Transverse colon (tissue), 4 donors: Measurements from ENCODE around the gene SLC25A6.

Source experiments
- CTCF ChIP-seq, 5 experiments: fragments of 200-600 bp in 3 of 5; fragments of 450-650 bp in 2 of 5; sonication (generic) in 3 of 5; IDR thresholded peaks; 1 replicate in 2 of 5; 2 replicates in 3 of 5; pipeline ENCODE4 v1.5.1; 2016 to 2017; ENCODE audit warnings: antibody characterized with exemption in 5 of 5, inconsistent platforms in 3 of 5, mild to moderate bottlenecking in 2 of 5, moderate library complexity in 1 of 5
- EP300 ChIP-seq: sonication (generic); formaldehyde crosslinking; IDR thresholded peaks from one replicate; pipeline ENCODE4 v1.6.1; 2017; ENCODE audit warnings: antibody characterized with exemption, low read depth
- POLR2A ChIP-seq: fragments of 450-650 bp; IDR thresholded peaks from one replicate; pipeline ENCODE4 v1.6.1; 2016; ENCODE audit warnings: antibody characterized with exemption, mild to moderate bottlenecking, moderate library complexity
- POLR2AphosphoS5 ChIP-seq, 3 donors: sonication (generic); formaldehyde crosslinking; IDR thresholded peaks; one replicate each; pipeline ENCODE4 v1.6.1; 2016; ENCODE audit warnings: antibody characterized with exemption in 3 of 3

DNA sequence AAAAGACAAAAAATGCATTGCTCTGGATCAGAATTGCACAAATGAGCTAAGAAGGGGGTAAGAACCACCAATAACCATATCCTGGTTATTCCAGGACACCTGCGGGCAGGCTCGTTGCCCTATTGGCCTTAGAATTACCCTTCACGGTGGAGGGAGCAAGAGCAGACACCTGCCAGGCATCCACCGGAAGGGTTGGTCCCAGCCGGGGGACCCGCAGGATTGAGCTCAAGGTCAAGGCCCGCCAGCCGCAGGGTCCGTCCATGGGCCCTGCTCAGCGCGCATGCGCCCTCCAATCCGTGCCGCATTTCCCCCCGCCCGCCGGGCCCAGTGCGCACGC is 575 bp downstream of the SLC25A6 start:
- TF ChIP-seq CTCF (IDR thresholded peaks at IDR 0.05) (no peak), EP300 (no peak), POLR2A (no peak), POLR2AphosphoS5 (IDR thresholded peaks at IDR 0.05) (no peak)
